ENCODE measurements around the gene DDX41. TPM values are rescaled to one million over a fixed set of nuclear protein-coding genes. Genes with fewer than 3 reads are reported as not detected.

Gene DDX41
- total and polyA plus RNA-seq, 10 of the 15 experiments (the other 5 are each of a cell fraction or from before 2014, with no cell fraction given): 32.7 to 215 (median 93.6) TPM

DNA sequence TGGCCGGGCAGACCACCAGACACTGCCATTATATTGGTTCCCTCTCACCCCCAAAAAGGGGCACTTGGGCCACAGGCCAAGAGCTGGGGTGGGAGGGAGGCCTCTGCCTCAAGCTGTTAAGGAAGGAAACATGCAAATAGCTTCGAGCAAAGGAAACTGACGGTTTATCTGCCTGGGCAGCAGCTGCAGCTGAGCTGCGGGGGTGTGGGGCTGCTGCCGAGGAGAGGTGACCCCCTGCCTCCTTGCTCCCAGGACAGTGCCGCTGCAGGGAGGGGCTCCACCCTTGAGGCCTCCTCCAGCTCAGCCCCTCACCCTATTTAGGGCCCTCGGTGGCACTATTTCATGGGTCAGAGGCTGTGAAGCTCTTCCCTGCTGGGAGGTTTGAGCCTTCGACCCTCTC lies 7.9 kb downstream of the DDX41 start (continued):
- TF ChIP-seq EP300 (IDR thresholded peaks at IDR 0.05; ENCODE audit: borderline replicate concordance in 1 of 2, control insufficient read depth in 1 of 2, low read depth in 2 of 2, low read length in 2 of 2) (peak in 1 of 2 experiments; percentile 19; a peak in 1 of 4 replicates), CBFB (IDR thresholded peaks at IDR 0.05; ENCODE audit: low read depth) (peak; percentile 52; the same call in 1 of the 2 replicates), RUNX3 (IDR thresholded peaks at IDR 0.05; ENCODE audit: low read length) (no peak), HDGF (IDR thresholded peaks at IDR 0.05) (peak; percentile 14; the same call in 1 of the 2 replicates), NBN (IDR thresholded peaks at IDR 0.05) (0 out of 2 replicates have a peak, but pooled peaks have one; percentile 7), TCF12 (IDR thresholded peaks at IDR 0.05; ENCODE audit: low read depth, low read length) (peak; percentile 92)

DNA sequence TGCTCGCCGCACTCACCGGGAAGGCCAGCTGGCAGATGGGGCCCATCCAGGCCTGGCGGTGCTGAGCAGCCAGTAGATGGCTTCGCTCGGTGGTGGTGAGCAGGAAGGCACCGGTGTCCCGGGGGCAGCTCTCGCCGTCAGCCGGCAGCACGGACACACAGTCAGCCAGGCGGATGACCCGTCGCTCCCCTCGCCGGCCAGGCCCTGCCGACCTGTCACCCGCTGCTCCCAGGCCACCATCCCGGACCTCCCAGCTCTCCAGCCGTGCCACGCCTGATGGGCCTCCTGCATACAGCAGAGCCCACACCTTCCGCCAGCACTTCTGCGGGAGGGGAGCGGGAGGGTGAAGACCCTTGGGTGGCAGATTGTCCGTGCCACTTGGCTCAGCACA lies 8.5 kb downstream of the DDX41 start:
- Histone ChIP-seq H4K20me1 (ENCODE audit: control insufficient read depth, insufficient read depth) (no peaks in the 10 kb centered on the region), H3K4me3 (peak overlapping the region; percentile 87), H3K79me2 (ENCODE audit: control insufficient read depth, insufficient read depth, low read length) (peaks cover 35% of the 10 kb centered on the region), H3K9me3 (replicated peaks; ENCODE audit: control insufficient read depth, insufficient read depth, low read length) (no peaks in the 10 kb centered on the region), H3K36me3 (ENCODE audit: control insufficient read depth in 2 of 2, insufficient read depth in 2 of 2, low read length in 1 of 2) (peaks cover 13 to 35% of the 10 kb centered on the region in 2 experiments; a peak in 3 of 4 replicates), H2AFZ (ENCODE audit: control insufficient read depth, low read depth, low read length) (no peak overlapping the region; the same call in none of the 2 replicates), H3K27ac (ENCODE audit: control insufficient read depth, insufficient read depth) (peak overlapping the region; percentile 87), H3K4me1 (ENCODE audit: control insufficient read depth, insufficient read depth, low read length) (peaks cover 44% of the 10 kb centered on the region), H3K4me2 (ENCODE audit: control insufficient read depth, insufficient read depth) (peak overlapping the region; percentile 97), H3K9ac (ENCODE audit: control insufficient read depth, insufficient read depth, low read length) (peak overlapping the region; percentile 90), H3K27me3 (replicated peaks in 1 of 2; ENCODE audit: control insufficient read depth in 2 of 2, insufficient read depth in 2 of 2, low read length in 1 of 2) (no peaks in the 10 kb centered on the region)
- no TSS peak for BruUV-seq (replicated peaks)
- ChIA-PET RAD21 (ENCODE audit: unreplicated experiment) (interaction anchor here (0.9 to 3.4 kb wide), 13 partner anchors 11 to 199 kb away, joined by 3 to 17 read pairs (median 5); partner anchors contain the start of genes GRK6, PDLIM7 and TMED9), POLR2A (interaction anchor here (0.6 to 3.5 kb wide), 15 partner anchors 9 to 791 kb away, joined by 3 to 19 read pairs (median 3); partner anchors contain the start of genes DDX41 and PDLIM7), CTCF (interaction anchor here (0.9 to 6.2 kb wide), 9 partner anchors 7 to 151 kb away, joined by 3 to 38 read pairs (median 19); partner anchors contain the start of genes PDLIM7 and RGS14), SMC1A (ENCODE audit: uncharacterized antibody, unreplicated experiment) (interaction anchor here (0.8 to 2.4 kb wide), 9 partner anchors 9 to 198 kb away, joined by 3 to 10 read pairs (median 5); partner anchors contain the start of gene PDLIM7)
- intact Hi-C loops (cut with micrococcal nuclease; ENCODE audit: unreplicated experiment) (loop anchor here (5.0 to 10.0 kb wide), 2 partner anchors 94 to 393 kb away; partner anchors contain the start of gene B4GALT7), in situ Hi-C loops (cut with MboI) (no loop called here)
- DNase-seq (ENCODE audit: low read depth, low spot score): no peak
- WGBS (ENCODE audit: insufficient coverage, insufficient replicate concordance, low lambda C conversion rate, missing lambda C conversion rate): 14% methylated on average over 25 of the region's 26 CpGs
- peak; percentile 20 for ATAC-seq
- no peak for FAIRE-seq
- TF ChIP-seq GATAD2B (conservative IDR thresholded peaks at IDR 0.05; ENCODE audit: low read depth): peak; percentile 52; the same call in 1 of the 2 replicates
- TF ChIP-seq LARP7 (IDR thresholded peaks at IDR 0.05): peak; percentile 78; the same call in 1 of the 2 replicates
- no peak for TF ChIP-seq HDAC2 (IDR thresholded peaks at IDR 0.05)
- TF ChIP-seq DPF2 (IDR thresholded peaks at IDR 0.05): 0 out of 2 replicates have a peak, but pooled peaks have one; percentile 14
- TF ChIP-seq ZNF384 (IDR thresholded peaks at IDR 0.05; ENCODE audit: borderline replicate concordance, low read depth, low read length): no peak
- TF ChIP-seq NR2F1 (conservative IDR thresholded peaks at IDR 0.05): 0 out of 2 replicates have a peak, but pooled peaks have one; percentile 11

Data from GM12878 (cell line).